CD14-positive monocyte (primary cell): ENCODE data around the gene ETS1. TPM values are rescaled to one million over a fixed set of nuclear protein-coding genes. Genes with fewer than 3 reads are reported as not detected.

Experiments
- DNase-seq, 3 donors: peaks; one replicate each; pipeline ENCODE4 v3.0.0-alpha.2; 2011 to 2022
- H2AFZ ChIP-seq: 2 replicates; pipeline ENCODE4 v1.6.0; 2012; ENCODE audit warnings: mild to moderate bottlenecking, low read depth, low read length, inconsistent platforms; ENCODE audit not compliant: insufficient read depth, poor library complexity, severe bottlenecking
- H3K27ac ChIP-seq, 2 donors: 1 replicate in 1 of 2; 2 replicates in 1 of 2; pipeline ENCODE4 v1.5.1; 2012 to 2013; ENCODE audit warnings: low read length in 2 of 2, control low read depth in 1 of 2, inconsistent platforms in 1 of 2, low read depth in 1 of 2, mild to moderate bottlenecking in 1 of 2
- H3K27me3 ChIP-seq, 2 donors: one replicate each; pipeline versions ENCODE4 v1.6.0 to v1.6.1; 2011 to 2013; ENCODE audit warnings: low read length in 2 of 2; ENCODE audit not compliant: control insufficient read depth in 2 of 2, insufficient read depth in 2 of 2
- H3K36me3 ChIP-seq, 2 donors: replicated peaks in 1 of 2; 1 replicate in 1 of 2; 2 replicates in 1 of 2; pipeline versions ENCODE4 v1.5.1 to v1.6.1; 2012 to 2013; ENCODE audit warnings: low read length in 2 of 2, control low read depth in 1 of 2, inconsistent platforms in 1 of 2, mild to moderate bottlenecking in 1 of 2; ENCODE audit not compliant: insufficient read depth in 2 of 2, control insufficient read depth in 1 of 2
- H3K4me1 ChIP-seq, 2 donors: 1 replicate in 1 of 2; 2 replicates in 1 of 2; pipeline versions ENCODE4 v1.5.1 to v1.6.1; 2012 to 2013; ENCODE audit warnings: low read length in 2 of 2, control low read depth in 1 of 2, inconsistent platforms in 1 of 2, mild to moderate bottlenecking in 1 of 2, moderate library complexity in 1 of 2; ENCODE audit not compliant: insufficient read depth in 2 of 2, control insufficient read depth in 1 of 2
- H3K4me2 ChIP-seq: replicated peaks from 2 replicates; pipeline ENCODE3; 2012; ENCODE audit warnings: low read length, moderate library complexity, mild to moderate bottlenecking; ENCODE audit not compliant: poor library complexity, severe bottlenecking; ENCODE audit errors: extremely low read depth
- H3K4me3 ChIP-seq, 3 experiments: fragments of 200-600 bp in 1 of 3; sonication (generic) in 1 of 3; replicated peaks in 1 of 3; 1 replicate in 2 of 3; 2 replicates in 1 of 3; pipeline ENCODE4 v1.5.1; 2011 to 2013; ENCODE audit warnings: low read length in 3 of 3, mild to moderate bottlenecking in 3 of 3, control low read depth in 2 of 3, low read depth in 2 of 3, inconsistent platforms in 1 of 3, moderate library complexity in 1 of 3
- H3K79me2 ChIP-seq: 2 replicates; pipeline ENCODE4 v1.6.0; 2012; ENCODE audit warnings: mild to moderate bottlenecking, control low read depth, inconsistent platforms, low read length, moderate library complexity; ENCODE audit not compliant: insufficient read depth
- H3K9ac ChIP-seq: 2 replicates; pipeline ENCODE4 v1.6.0; 2017; ENCODE audit warnings: low read length, mild to moderate bottlenecking; ENCODE audit not compliant: insufficient read depth, poor library complexity, severe bottlenecking
- H3K9me3 ChIP-seq, 2 donors: replicated peaks in 1 of 2; 1 replicate in 1 of 2; 2 replicates in 1 of 2; pipeline versions ENCODE4 v1.5.1 to v1.6.1; 2012 to 2013; ENCODE audit warnings: low read length in 2 of 2, control low read depth in 1 of 2; ENCODE audit not compliant: control insufficient read depth in 1 of 2, insufficient read depth in 1 of 2
- H4K20me1 ChIP-seq: 2 replicates; pipeline ENCODE4 v1.6.0; 2012; ENCODE audit warnings: mild to moderate bottlenecking, low read length, control low read depth, moderate library complexity; ENCODE audit not compliant: insufficient read depth
- H3K27ac Mint-ChIP-seq, 7 donors: one replicate each; pipeline ENCODE4 v1.8.0; 2020; ENCODE audit warnings: mild to moderate bottlenecking in 7 of 7, mixed read lengths in 7 of 7, moderate library complexity in 6 of 7, inconsistent platforms in 2 of 7
- H3K27me3 Mint-ChIP-seq, 3 donors: one replicate each; pipeline ENCODE4 v1.8.0; 2021 to 2022; ENCODE audit warnings: low read depth in 3 of 3, mild to moderate bottlenecking in 3 of 3, mixed read lengths in 3 of 3, moderate library complexity in 3 of 3, inconsistent platforms in 1 of 3
- H3K36me3 Mint-ChIP-seq, 2 donors: one replicate each; pipeline ENCODE4 v1.8.0; 2020; ENCODE audit warnings: mixed read lengths in 2 of 2, inconsistent platforms in 1 of 2, mild to moderate bottlenecking in 1 of 2
- H3K4me1 Mint-ChIP-seq: one replicate; pipeline ENCODE4 v1.8.0; 2020; ENCODE audit warnings: mild to moderate bottlenecking, mixed read lengths
- H3K4me3 Mint-ChIP-seq, 2 donors: one replicate each; pipeline ENCODE4 v1.8.0; 2020; ENCODE audit warnings: mild to moderate bottlenecking in 2 of 2, mixed read lengths in 2 of 2, moderate library complexity in 1 of 2
- H3K9me3 Mint-ChIP-seq, 7 donors: one replicate each; pipeline ENCODE4 v1.8.0; 2020 to 2022; ENCODE audit warnings: mixed read lengths in 7 of 7, mild to moderate bottlenecking in 6 of 7, moderate library complexity in 6 of 7, inconsistent platforms in 2 of 7
- CTCF ChIP-seq: fragments of 200-600 bp; IDR thresholded peaks from one replicate; pipeline ENCODE4 v1.8.0; 2022; ENCODE audit warnings: antibody characterized with exemption, mild to moderate bottlenecking
- WGBS: methylation state at CpG from one replicate; pipeline ENCODE4 v1.1.5; 2013; ENCODE audit warnings: missing lambda C conversion rate; ENCODE audit not compliant: insufficient coverage; 5-methylcytosine and 5-hydroxymethylcytosine counted together
- intact Hi-C, 2 donors: fragments of 100-400 bp; cut with micrococcal nuclease; formaldehyde crosslinking; loops; one replicate each; pipeline versions ENCODE4 v1.15.0 to v1.15.1; 2023
- polyA plus RNA-seq, 3 donors: library from polyadenylated mRNA; depleted of rRNA in 1 of 3; unstranded in 2 of 3; stranded (reverse) in 1 of 3; fragments of 300-500 nt in 2 of 3; fragments of >200 nt in 1 of 3; fragmentation: Illumina TruSeq in 2 of 3; gene quantifications; 1 replicate in 2 of 3; 2 replicates in 1 of 3; pipeline ENCODE4 v1.2.3, GENCODE V29; 2012 to 2021
- small RNA-seq: library from RNA; depleted of rRNA; stranded (forward); fragments of <200 nt; gene quantifications from one replicate; pipeline ENCODE3, GENCODE V24; 2012; ENCODE audit warnings: low read depth; ENCODE audit not compliant: insufficient read length

ETS1 gene
- polyA plus RNA-seq, 3 donors, result 0.67 to 1.6 (median 1.6) TPM

DNA sequence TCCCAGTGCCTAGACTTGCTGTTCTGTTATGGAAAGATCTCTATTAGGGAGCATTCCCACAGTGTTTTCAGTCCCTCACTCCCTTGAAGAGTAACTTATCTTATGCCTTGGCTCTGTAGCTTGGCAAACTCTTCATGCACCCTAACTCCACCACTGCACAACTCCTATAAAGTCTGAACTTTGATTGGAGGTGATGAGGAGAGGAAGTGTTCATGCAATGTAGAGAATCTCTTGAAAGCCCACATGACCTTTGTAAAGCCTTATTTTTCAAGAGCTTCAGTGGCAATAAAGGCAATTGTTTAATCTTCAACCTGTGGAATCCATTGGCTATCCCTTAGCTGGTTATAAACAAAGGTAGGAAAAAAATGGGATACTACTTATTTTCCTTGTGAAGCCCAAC lies 176.2 kb downstream of the ETS1 start:
- no peak for TF ChIP-seq CTCF

GRCh38 chr11:128409476-128409875 lies 177.9 kb downstream of the ETS1 start:
- H3K4me3 Mint-ChIP-seq, result no peak overlapping the region
- no peak overlapping the region for H3K27ac Mint-ChIP-seq
- H3K79me2 ChIP-seq, result no peaks in the 10 kb centered on the region
- no peak overlapping the region for H2AFZ ChIP-seq
- no peak overlapping the region for H3K4me2 ChIP-seq
- H3K9me3 Mint-ChIP-seq, result no peaks in the 10 kb centered on the region
- intact Hi-C loops, result no loop called here
- no peak for DNase-seq
- H3K27me3 Mint-ChIP-seq, result peaks cover 0 to 2% (median 0%) of the 10 kb centered on the region in 3 donors
- H3K27me3 ChIP-seq, result no peaks in the 10 kb centered on the region
- no peaks in the 10 kb centered on the region for H3K4me1 ChIP-seq
- no peak overlapping the region for H3K4me3 ChIP-seq
- peaks cover 5% of the 10 kb centered on the region for H3K4me1 Mint-ChIP-seq
- H3K9me3 ChIP-seq, result no peaks in the 10 kb centered on the region
- H3K9ac ChIP-seq, result no peak overlapping the region
- TF ChIP-seq CTCF, result no peak
- no CpG with 5 or more reads among the region's 2 CpGs for WGBS
- no peaks in the 10 kb centered on the region for H3K36me3 Mint-ChIP-seq
- no peaks in the 10 kb centered on the region for H4K20me1 ChIP-seq
- no peak overlapping the region for H3K27ac ChIP-seq
- H3K36me3 ChIP-seq, result no peaks in the 10 kb centered on the region

More for the DNA sequence above, 176.2 kb downstream of the ETS1 start:
- H3K36me3 Mint-ChIP-seq, result no peaks in the 10 kb centered on the region
- no peaks in the 10 kb centered on the region for H3K36me3 ChIP-seq
- H3K4me2 ChIP-seq, result no peak overlapping the region
- H3K9me3 Mint-ChIP-seq, result no peaks in the 10 kb centered on the region
- H3K4me3 ChIP-seq, result no peak overlapping the region
- H3K4me3 Mint-ChIP-seq, result no peak overlapping the region
- H3K27me3 ChIP-seq, result no peaks in the 10 kb centered on the region
- no peaks in the 10 kb centered on the region for H4K20me1 ChIP-seq
- H2AFZ ChIP-seq, result no peak overlapping the region
- no peak overlapping the region for H3K27ac ChIP-seq
- peaks cover 3% of the 10 kb centered on the region for H3K4me1 Mint-ChIP-seq
- H3K4me1 ChIP-seq, result no peaks in the 10 kb centered on the region
- intact Hi-C loops, result no loop called here
- peaks cover 0 to 2% (median 0%) of the 10 kb centered on the region in 3 donors for H3K27me3 Mint-ChIP-seq
- H3K79me2 ChIP-seq, result no peaks in the 10 kb centered on the region
- H3K27ac Mint-ChIP-seq, result no peak overlapping the region
- no peak overlapping the region for H3K9ac ChIP-seq
- no peak for DNase-seq
- no peaks in the 10 kb centered on the region for H3K9me3 ChIP-seq

Small RNAs within 50 kb of the gene (small RNA-seq; reads per million reads assigned to genes)
- gene MIR6090, result not detected

Other genes starting within 250 kb of the ETS1 start
- 100 to 1,000 TPM in 1 of 3 donors, 10 to 100 TPM in 2; 42.4 to 105 (median 64.5) TPM for gene FLI1, start 106.5 kb upstream of the ETS1 start, polyA plus RNA-seq